Keratinocyte (primary cell): ENCODE measurements around the gene NFIL3.

Experiments
- EZH2 ChIP-seq: IDR thresholded peaks from one replicate; pipeline ENCODE4 v1.6.1; 2012; ENCODE audit warnings: inconsistent platforms, mild to moderate bottlenecking, low read length, moderate library complexity
- TF ChIP-seq, protein P1 (sequence below), 3 experiments: IDR thresholded peaks in 1 of 3; conservative IDR thresholded peaks in 1 of 3; optimal IDR thresholded peaks in 1 of 3; 2 replicates in 2 of 3; 3 replicates in 1 of 3; pipeline versions ENCODE3 to v1.5.1; 2011; ENCODE audit warnings: low read length in 3 of 3, mild to moderate bottlenecking in 3 of 3, moderate library complexity in 2 of 3, control low read depth in 1 of 3, inconsistent platforms in 1 of 3; ENCODE audit not compliant: insufficient read depth in 2 of 3; ENCODE audit errors: extremely low read depth in 1 of 3

DNA sequence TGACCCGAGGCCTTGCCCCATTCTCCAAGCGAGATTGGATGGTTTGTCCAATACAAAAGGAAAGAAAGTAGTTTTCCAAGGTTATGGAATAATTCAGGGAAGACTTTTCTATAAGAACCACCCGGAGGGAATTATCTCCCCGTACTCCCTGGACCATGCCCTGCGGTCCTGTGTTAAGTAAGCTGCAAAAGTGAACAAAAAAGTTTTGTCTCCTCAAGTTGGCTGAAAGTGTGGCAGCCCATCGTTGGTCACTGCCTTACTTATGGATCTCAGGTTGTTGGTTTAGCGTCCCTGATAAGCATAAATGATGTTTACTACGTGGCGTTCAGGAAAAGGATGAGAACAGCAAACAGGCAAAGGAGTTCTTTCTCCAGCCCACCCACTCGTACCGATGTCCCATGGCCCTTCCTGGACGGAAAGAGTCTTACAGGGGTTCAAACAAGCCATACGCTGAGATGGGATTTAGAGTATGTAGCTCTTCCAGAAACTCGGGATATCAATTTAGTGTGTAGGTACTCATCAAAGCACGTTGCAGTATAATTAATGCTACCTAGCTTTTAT, 61.5 kb downstream of the NFIL3 start:
- TF ChIP-seq, protein P1, sequence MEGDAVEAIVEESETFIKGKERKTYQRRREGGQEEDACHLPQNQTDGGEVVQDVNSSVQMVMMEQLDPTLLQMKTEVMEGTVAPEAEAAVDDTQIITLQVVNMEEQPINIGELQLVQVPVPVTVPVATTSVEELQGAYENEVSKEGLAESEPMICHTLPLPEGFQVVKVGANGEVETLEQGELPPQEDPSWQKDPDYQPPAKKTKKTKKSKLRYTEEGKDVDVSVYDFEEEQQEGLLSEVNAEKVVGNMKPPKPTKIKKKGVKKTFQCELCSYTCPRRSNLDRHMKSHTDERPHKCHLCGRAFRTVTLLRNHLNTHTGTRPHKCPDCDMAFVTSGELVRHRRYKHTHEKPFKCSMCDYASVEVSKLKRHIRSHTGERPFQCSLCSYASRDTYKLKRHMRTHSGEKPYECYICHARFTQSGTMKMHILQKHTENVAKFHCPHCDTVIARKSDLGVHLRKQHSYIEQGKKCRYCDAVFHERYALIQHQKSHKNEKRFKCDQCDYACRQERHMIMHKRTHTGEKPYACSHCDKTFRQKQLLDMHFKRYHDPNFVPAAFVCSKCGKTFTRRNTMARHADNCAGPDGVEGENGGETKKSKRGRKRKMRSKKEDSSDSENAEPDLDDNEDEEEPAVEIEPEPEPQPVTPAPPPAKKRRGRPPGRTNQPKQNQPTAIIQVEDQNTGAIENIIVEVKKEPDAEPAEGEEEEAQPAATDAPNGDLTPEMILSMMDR (optimal IDR thresholded peaks at IDR 0.05 in 1 of 3, IDR thresholded peaks at IDR 0.05 in 1 of 3, conservative IDR thresholded peaks at IDR 0.05 in 1 of 3; ENCODE audit: extremely low read depth in 1 of 3, insufficient read depth in 2 of 3, low read length in 3 of 3): no peak
- no peak for TF ChIP-seq EZH2
